Body of pancreas (tissue), 4 donors: ENCODE data around the gene CXADR. TPM values are rescaled to one million over a fixed set of nuclear protein-coding genes. Genes with fewer than 3 reads are reported as not detected.
A peak's percentile ranks its signal among the peaks of the same experiment; 100 is the strongest.
"Not testable (repeated sequence)": the region's sequence is repeated elsewhere in the genome, so short reads cannot be mapped to it uniquely, and the experiment has no call there.

ENCODE experiments used
- ATAC-seq: fragments of 150-250 bp; one replicate; pipeline ENCODE4 v1.9.1; 2016
- DNase-seq, 4 donors: peaks; one replicate each; pipeline ENCODE4 v3.0.0-alpha.2; 2019
- H3K27ac ChIP-seq, 4 donors: fragments of 200-600 bp; sonication (generic); 1 replicate in 3 of 4; 2 replicates in 1 of 4; pipeline versions ENCODE4 v1.5.1 to v1.6.1; 2016 to 2019; ENCODE audit warnings: mild to moderate bottlenecking in 1 of 4, mixed read lengths in 1 of 4, moderate library complexity in 1 of 4
- H3K27me3 ChIP-seq, 2 donors: fragments of 200-600 bp; sonication (generic); one replicate each; pipeline ENCODE4 v1.6.0; 2016; ENCODE audit warnings: mild to moderate bottlenecking in 1 of 2
- H3K36me3 ChIP-seq, 2 donors: fragments of 200-600 bp; sonication (generic); replicated peaks in 1 of 2; 2 replicates each; pipeline ENCODE4 v1.5.1; 2016; ENCODE audit warnings: low read depth in 2 of 2; ENCODE audit not compliant: insufficient read depth in 1 of 2
- H3K4me1 ChIP-seq: fragments of 200-600 bp; sonication (generic); one replicate; pipeline ENCODE4 v1.6.0; 2016
- H3K4me3 ChIP-seq, 2 donors: fragments of 200-600 bp; sonication (generic); 1 replicate in 1 of 2; 2 replicates in 1 of 2; pipeline ENCODE4 v1.5.1; 2016 to 2019
- H3K9me3 ChIP-seq, 3 donors: fragments of 200-600 bp; sonication (generic); 1 replicate in 2 of 3; 2 replicates in 1 of 3; pipeline ENCODE4 v1.5.1; 2016
- POLR2A ChIP-seq, 3 donors: fragments of 450-650 bp; IDR thresholded peaks; one replicate each; pipeline ENCODE4 v1.6.1; 2016; ENCODE audit warnings: antibody characterized with exemption in 3 of 3, mild to moderate bottlenecking in 2 of 3
- WGBS, 2 donors: methylation state at CpG; one replicate each; pipeline ENCODE4 v1.1.5; 2017; 5-methylcytosine and 5-hydroxymethylcytosine counted together
- intact Hi-C: fragments of 100-400 bp; cut with DNase I; formaldehyde crosslinking; loops from one replicate; pipeline ENCODE4 v1.15.1; 2023
- total RNA-seq, 2 donors: library from RNA; depleted of rRNA; stranded (reverse); fragments of >200 nt; gene quantifications; one replicate each; pipeline ENCODE4 v1.1.0, GENCODE V29; 2016
- TF ChIP-seq, protein P1 (sequence below), 7 experiments: fragments of 450-650 bp in 4 of 7; fragments of 200-600 bp in 3 of 7; sonication (generic) in 3 of 7; IDR thresholded peaks; one replicate each; pipeline ENCODE4 v1.5.1; 2016 to 2019; ENCODE audit warnings: antibody characterized with exemption in 7 of 7

Gene CXADR
- total RNA-seq, 2 donors from 2014 or later, result 28.8 to 41.9 TPM

GRCh38 chr21:17514124-17514845 lies 1.4 kb downstream of the CXADR start:
- TF ChIP-seq, protein P1, sequence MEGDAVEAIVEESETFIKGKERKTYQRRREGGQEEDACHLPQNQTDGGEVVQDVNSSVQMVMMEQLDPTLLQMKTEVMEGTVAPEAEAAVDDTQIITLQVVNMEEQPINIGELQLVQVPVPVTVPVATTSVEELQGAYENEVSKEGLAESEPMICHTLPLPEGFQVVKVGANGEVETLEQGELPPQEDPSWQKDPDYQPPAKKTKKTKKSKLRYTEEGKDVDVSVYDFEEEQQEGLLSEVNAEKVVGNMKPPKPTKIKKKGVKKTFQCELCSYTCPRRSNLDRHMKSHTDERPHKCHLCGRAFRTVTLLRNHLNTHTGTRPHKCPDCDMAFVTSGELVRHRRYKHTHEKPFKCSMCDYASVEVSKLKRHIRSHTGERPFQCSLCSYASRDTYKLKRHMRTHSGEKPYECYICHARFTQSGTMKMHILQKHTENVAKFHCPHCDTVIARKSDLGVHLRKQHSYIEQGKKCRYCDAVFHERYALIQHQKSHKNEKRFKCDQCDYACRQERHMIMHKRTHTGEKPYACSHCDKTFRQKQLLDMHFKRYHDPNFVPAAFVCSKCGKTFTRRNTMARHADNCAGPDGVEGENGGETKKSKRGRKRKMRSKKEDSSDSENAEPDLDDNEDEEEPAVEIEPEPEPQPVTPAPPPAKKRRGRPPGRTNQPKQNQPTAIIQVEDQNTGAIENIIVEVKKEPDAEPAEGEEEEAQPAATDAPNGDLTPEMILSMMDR (IDR thresholded peaks at IDR 0.05), result no peak
- no peak for TF ChIP-seq POLR2A (IDR thresholded peaks at IDR 0.05)
- intact Hi-C loops, result no loop called here
- ATAC-seq (no peak), DNase-seq (no peak)
- peaks cover 43% of the 10 kb centered on the region for H3K4me1 ChIP-seq
- peak overlapping the region; percentile 24 to 50 for H3K4me3 ChIP-seq
- no peaks in the 10 kb centered on the region for H3K9me3 ChIP-seq
- H3K27ac ChIP-seq, result peak overlapping the region; percentile 92 to 97 (median 94)
- no peaks in the 10 kb centered on the region for H3K27me3 ChIP-seq
- no peaks in the 10 kb centered on the region for H3K36me3 ChIP-seq
- WGBS, 2 donors, result 44 to 51% methylated on average over 13 of the region's 13 CpGs

- H3K27me3 ChIP-seq, H3K36me3 ChIP-seq, H3K27ac ChIP-seq, DNase-seq, H3K9me3 ChIP-seq, intact Hi-C loops, H3K4me3 ChIP-seq, ATAC-seq: not testable (repeated sequence)
- WGBS, 2 donors, result 88 to 89% methylated on average over 1 of the region's 1 CpG
- peaks cover 38% of the 10 kb centered on the region for H3K4me1 ChIP-seq
Measured at GRCh38 chr21:17517008-17517407, 4.2 kb downstream of the CXADR start.

- 38 to 53% methylated on average over 2 of the region's 2 CpGs for WGBS, 2 donors
- TF ChIP-seq POLR2A (IDR thresholded peaks at IDR 0.05), result no peak
- TF ChIP-seq, protein P1 (IDR thresholded peaks at IDR 0.05), result no peak
- no peak overlapping the region for H3K27ac ChIP-seq
- no peak overlapping the region for H3K4me3 ChIP-seq
- no peaks in the 10 kb centered on the region for H3K36me3 ChIP-seq
- DNase-seq, result no peak
- no peaks in the 10 kb centered on the region for H3K9me3 ChIP-seq
- intact Hi-C loops, result no loop called here
- no peaks in the 10 kb centered on the region for H3K27me3 ChIP-seq
- peaks cover 42% of the 10 kb centered on the region for H3K4me1 ChIP-seq
- ATAC-seq, result no peak
Measured at GRCh38 chr21:17519208-17519738, 6.4 kb downstream of the CXADR start.

- Histone ChIP-seq H3K36me3 (no peaks in the 10 kb centered on the region), H3K27ac (no peak overlapping the region), H3K27me3 (no peaks in the 10 kb centered on the region), H3K4me1 (peaks cover 34% of the 10 kb centered on the region), H3K9me3 (no peaks in the 10 kb centered on the region), H3K4me3 (no peak overlapping the region)
- DNase-seq, result no peak
- no peak for ATAC-seq
- TF ChIP-seq POLR2A (IDR thresholded peaks at IDR 0.05), result no peak
- TF ChIP-seq, protein P1 (IDR thresholded peaks at IDR 0.05), result no peak
- WGBS, 2 donors, result 79 to 98% methylated on average over 7 to 8 of the region's 8 CpGs
- intact Hi-C loops, result no loop called here
Measured at GRCh38 chr21:17519965-17520609, 7.2 kb downstream of the CXADR start.

DNA sequence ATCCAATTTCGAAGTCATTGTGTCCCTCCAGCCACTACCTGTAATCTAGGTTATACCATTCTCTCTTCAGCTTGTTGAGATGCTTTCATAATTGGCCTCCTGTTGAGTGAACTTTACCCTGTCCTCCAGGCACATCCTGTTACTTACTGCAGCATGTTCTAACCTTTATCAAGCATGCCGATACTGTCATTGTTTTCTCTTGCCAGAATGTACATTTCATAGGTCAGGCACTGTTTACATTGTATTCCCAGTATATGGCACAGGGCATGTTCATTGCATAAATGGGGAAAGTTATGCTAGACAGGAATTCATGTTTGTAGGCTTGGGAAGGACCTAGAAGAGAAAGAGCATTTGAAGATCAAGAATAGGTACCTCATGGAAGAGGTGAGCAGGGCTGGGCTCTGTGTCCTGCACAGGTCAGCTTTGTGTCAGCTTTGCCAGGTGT lies 10.2 kb downstream of the CXADR start:
- ATAC-seq (no peak), DNase-seq (no peak)
- H3K27me3 ChIP-seq, result no peaks in the 10 kb centered on the region
- no peak overlapping the region for H3K4me3 ChIP-seq
- H3K36me3 ChIP-seq, result no peaks in the 10 kb centered on the region
- intact Hi-C loops, result no loop called here
- H3K27ac ChIP-seq, result no peak overlapping the region
- peaks cover 28% of the 10 kb centered on the region for H3K4me1 ChIP-seq
- no peak for TF ChIP-seq POLR2A (IDR thresholded peaks at IDR 0.05)
- TF ChIP-seq, protein P1 (IDR thresholded peaks at IDR 0.05), result no peak
- WGBS, 2 donors, result 47 to 53% methylated on average over 2 of the region's 2 CpGs
- H3K9me3 ChIP-seq, result no peaks in the 10 kb centered on the region

GRCh38 chr21:17523979-17524494 lies 11.2 kb downstream of the CXADR start:
- H3K27ac ChIP-seq, ATAC-seq: not testable (repeated sequence)
- 89 to 94% methylated on average over 10 of the region's 10 CpGs for WGBS, 2 donors

More at GRCh38 chr21:17523979-17524494, 11.2 kb downstream of the CXADR start:
- intact Hi-C loops, H3K9me3 ChIP-seq, H3K27me3 ChIP-seq, H3K36me3 ChIP-seq, H3K4me3 ChIP-seq, DNase-seq: not testable (repeated sequence)
- H3K4me1 ChIP-seq, result peaks cover 25% of the 10 kb centered on the region
